LNCaP clone FGC (cell line): ENCODE results near the gene JMY.

Experiments
- DNase-seq: peaks from one replicate; pipeline ENCODE4 v3.0.0-alpha.2; 2011; ENCODE audit warnings: low read depth
- H3K4me3 ChIP-seq: 2 replicates; pipeline ENCODE4 v1.5.1; 2011; ENCODE audit warnings: mild to moderate bottlenecking, low read depth, low read length, control low read depth
- CTCF ChIP-seq: IDR thresholded peaks from 2 replicates; pipeline ENCODE4 v1.5.1; 2012; ENCODE audit warnings: mild to moderate bottlenecking; ENCODE audit not compliant: control insufficient read depth, insufficient read depth; ENCODE audit errors: extremely low read depth

JMY gene

GRCh38 chr5:79235634-79236361, at the start of gene JMY:
Gene JMY (plus strand): TSS chr5:79236131. CDS start chr5:79236651, 520 bp downstream.
- 0 out of 2 replicates have a peak, but pooled peaks have one; percentile 28 for TF ChIP-seq CTCF
- DNase-seq = peak; percentile 67
- peak within 1 kb of the TSS; percentile 67 for H3K4me3 ChIP-seq

DNA sequence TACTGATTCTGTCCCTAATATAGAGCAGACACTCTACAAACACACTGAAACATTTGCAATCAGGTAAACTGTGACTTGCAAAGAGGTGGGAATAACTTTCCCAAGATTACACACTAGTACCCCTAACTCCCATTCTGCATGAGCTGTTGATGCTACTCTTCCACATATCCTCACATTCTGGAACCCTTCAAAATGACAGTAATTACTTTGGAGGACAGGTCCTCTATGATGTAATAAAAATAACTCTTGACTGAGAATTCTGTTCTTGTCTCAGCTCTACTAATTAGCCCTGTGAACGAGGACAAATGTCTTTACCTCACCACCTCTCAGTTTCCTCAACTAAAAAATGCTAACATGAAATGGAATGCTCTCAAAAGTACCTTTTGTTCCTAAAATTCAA, 49.5 kb upstream of the JMY start:
- DNase-seq = no peak
- H3K4me3 ChIP-seq = no peak overlapping the region

GRCh38 chr5:79189439-79190234, 46.3 kb upstream of the JMY start:
- DNase-seq = no peak
- H3K4me3 ChIP-seq = no peak overlapping the region
- no peak for TF ChIP-seq CTCF

More for the DNA sequence above, 49.5 kb upstream of the JMY start:
- TF ChIP-seq CTCF = no peak

DNA sequence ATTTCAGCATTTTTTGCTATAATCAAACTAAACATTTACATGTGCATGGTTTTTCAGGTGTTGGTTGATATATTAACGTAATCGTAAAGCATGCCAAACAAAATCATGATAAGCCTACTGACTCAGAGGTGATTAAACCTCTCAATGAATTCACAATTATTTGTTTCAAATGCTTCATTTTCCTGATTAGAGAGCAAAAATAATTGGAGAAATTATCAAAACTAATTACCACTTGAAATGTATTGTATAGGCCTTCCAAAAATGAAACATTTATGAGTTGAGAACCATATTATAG, 45.7 kb upstream of the JMY start:
- no peak for TF ChIP-seq CTCF
- H3K4me3 ChIP-seq = no peak overlapping the region
- DNase-seq = no peak

- no peak for TF ChIP-seq CTCF
- DNase-seq = no peak
- H3K4me3 ChIP-seq = no peak overlapping the region
These were observed 44.5 kb upstream of the JMY start for GRCh38 chr5:79191457-79191856.

DNA sequence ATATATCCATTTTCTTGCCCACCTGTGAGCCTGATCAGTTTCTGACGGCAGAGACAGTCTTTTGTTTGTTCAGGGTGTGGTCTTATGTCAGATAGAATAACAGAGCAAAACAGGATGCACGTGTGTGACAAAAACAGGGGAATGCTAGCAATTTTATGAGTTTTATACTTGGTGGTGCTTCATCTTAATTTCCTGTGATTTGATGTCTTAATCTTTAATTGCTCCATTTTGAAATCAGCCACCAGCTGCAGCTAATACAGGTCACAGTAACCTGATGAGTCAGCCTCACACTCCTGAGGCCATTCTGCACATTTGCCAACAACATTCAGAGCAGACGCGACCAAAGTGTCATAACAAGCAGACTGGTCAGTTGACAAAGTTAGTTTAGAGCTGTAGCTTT, 42.3 kb upstream of the JMY start:
- DNase-seq = no peak
- H3K4me3 ChIP-seq = no peak overlapping the region
- no peak for TF ChIP-seq CTCF
